Measurements from ENCODE around the gene BYSL. TPM values are rescaled to one million over a fixed set of nuclear protein-coding genes. Genes with fewer than 3 reads are reported as not detected.

BYSL gene
- total and polyA plus RNA-seq, 4 donors = 5.4 to 11.6 (median 8.6) TPM

DNA sequence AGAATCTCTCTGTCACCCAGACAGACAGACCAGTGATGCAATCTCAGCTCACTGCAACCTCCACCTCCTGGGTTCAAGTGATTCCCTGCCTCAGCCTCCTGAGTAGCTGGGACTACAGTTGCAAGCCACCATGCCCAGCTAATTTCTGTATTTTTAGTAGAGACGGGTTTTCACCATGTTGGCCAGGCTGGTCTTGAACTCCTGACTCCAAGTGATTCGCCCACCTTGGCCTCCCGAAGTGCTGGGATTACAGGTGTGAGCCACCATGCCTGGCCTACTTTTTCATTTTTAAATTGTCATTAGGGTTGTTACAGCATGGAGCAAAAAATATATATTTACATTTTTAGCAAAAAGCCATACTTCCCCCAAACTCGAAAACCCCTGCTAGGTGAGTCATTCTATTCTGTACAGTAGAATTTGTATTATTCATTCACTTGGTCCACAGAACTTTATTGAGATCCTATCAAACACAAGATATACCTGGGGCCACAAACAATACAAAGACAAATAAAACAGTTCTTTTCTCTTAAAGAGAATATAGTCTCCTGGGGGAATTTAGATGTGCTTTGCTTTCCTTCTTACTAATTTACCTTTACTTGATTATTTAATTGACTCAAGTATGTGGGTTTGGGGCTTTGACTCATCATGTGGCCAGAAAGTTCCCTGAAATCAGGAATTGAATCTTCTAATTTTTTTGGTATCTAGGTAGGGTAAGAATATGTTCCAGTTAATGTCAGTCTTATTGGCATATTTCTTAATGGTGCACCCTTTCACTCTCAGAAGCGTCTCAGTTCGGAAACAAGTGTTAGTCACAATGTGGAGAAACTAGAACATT is 36.9 kb downstream of the BYSL start:
- 93% methylated on average over 6 of the region's 6 CpGs for WGBS
- Histone ChIP-seq H3K36me3 (ENCODE audit: control insufficient read depth in 4 of 4, insufficient read depth in 3 of 4, low read depth in 1 of 4, low read length in 3 of 4) (no peaks in the 10 kb centered on the region), H3K27me3 (ENCODE audit: control insufficient read depth in 4 of 4, insufficient read depth in 4 of 4, low read length in 3 of 4) (no peaks in the 10 kb centered on the region), H3K4me3 (ENCODE audit: low read depth in 1 of 3, low read length in 3 of 3) (no peak overlapping the region), H3K9me3 (ENCODE audit: control insufficient read depth in 4 of 4, low read length in 3 of 4) (no peaks in the 10 kb centered on the region), H3K27ac (ENCODE audit: low read depth in 1 of 2, low read length in 2 of 2) (no peak overlapping the region), H3K4me1 (ENCODE audit: control insufficient read depth in 4 of 4, insufficient read depth in 4 of 4, low read length in 3 of 4) (no peaks in the 10 kb centered on the region), H3K9ac (ENCODE audit: low read depth in 1 of 2, low read length in 2 of 2) (no peak overlapping the region)
- no peak for TF ChIP-seq JUND (IDR thresholded peaks at IDR 0.05)
- TF ChIP-seq SP1 (IDR thresholded peaks at IDR 0.05) = no peak
- no peak for TF ChIP-seq YY1 (IDR thresholded peaks at IDR 0.05)
- no peak for TF ChIP-seq TAF1 (conservative IDR thresholded peaks at IDR 0.05)
- no peak for TF ChIP-seq HNF4A (conservative IDR thresholded peaks at IDR 0.05)
- TF ChIP-seq FOXA1 (IDR thresholded peaks at IDR 0.05) = no peak
- TF ChIP-seq HNF4G (IDR thresholded peaks at IDR 0.05) = no peak
- TF ChIP-seq RAD21 (IDR thresholded peaks at IDR 0.05) = no peak
- TF ChIP-seq REST (IDR thresholded peaks at IDR 0.05) = no peak
- no peak for TF ChIP-seq RXRA (IDR thresholded peaks at IDR 0.05)
- TF ChIP-seq, protein P1, sequence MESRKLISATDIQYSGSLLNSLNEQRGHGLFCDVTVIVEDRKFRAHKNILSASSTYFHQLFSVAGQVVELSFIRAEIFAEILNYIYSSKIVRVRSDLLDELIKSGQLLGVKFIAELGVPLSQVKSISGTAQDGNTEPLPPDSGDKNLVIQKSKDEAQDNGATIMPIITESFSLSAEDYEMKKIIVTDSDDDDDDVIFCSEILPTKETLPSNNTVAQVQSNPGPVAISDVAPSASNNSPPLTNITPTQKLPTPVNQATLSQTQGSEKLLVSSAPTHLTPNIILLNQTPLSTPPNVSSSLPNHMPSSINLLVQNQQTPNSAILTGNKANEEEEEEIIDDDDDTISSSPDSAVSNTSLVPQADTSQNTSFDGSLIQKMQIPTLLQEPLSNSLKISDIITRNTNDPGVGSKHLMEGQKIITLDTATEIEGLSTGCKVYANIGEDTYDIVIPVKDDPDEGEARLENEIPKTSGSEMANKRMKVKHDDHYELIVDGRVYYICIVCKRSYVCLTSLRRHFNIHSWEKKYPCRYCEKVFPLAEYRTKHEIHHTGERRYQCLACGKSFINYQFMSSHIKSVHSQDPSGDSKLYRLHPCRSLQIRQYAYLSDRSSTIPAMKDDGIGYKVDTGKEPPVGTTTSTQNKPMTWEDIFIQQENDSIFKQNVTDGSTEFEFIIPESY (IDR thresholded peaks at IDR 0.05) = no peak
- TF ChIP-seq, protein P2, sequence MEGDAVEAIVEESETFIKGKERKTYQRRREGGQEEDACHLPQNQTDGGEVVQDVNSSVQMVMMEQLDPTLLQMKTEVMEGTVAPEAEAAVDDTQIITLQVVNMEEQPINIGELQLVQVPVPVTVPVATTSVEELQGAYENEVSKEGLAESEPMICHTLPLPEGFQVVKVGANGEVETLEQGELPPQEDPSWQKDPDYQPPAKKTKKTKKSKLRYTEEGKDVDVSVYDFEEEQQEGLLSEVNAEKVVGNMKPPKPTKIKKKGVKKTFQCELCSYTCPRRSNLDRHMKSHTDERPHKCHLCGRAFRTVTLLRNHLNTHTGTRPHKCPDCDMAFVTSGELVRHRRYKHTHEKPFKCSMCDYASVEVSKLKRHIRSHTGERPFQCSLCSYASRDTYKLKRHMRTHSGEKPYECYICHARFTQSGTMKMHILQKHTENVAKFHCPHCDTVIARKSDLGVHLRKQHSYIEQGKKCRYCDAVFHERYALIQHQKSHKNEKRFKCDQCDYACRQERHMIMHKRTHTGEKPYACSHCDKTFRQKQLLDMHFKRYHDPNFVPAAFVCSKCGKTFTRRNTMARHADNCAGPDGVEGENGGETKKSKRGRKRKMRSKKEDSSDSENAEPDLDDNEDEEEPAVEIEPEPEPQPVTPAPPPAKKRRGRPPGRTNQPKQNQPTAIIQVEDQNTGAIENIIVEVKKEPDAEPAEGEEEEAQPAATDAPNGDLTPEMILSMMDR (IDR thresholded peaks at IDR 0.05; ENCODE audit: low read depth, low read length, missing input control) = no peak
- no peak for TF ChIP-seq ATF3 (IDR thresholded peaks at IDR 0.05)
- no peak for TF ChIP-seq EGR1 (IDR thresholded peaks at IDR 0.05; ENCODE audit: low read depth in 2 of 2)
- DNase-seq (ENCODE audit: low spot score) = no peak

DNA sequence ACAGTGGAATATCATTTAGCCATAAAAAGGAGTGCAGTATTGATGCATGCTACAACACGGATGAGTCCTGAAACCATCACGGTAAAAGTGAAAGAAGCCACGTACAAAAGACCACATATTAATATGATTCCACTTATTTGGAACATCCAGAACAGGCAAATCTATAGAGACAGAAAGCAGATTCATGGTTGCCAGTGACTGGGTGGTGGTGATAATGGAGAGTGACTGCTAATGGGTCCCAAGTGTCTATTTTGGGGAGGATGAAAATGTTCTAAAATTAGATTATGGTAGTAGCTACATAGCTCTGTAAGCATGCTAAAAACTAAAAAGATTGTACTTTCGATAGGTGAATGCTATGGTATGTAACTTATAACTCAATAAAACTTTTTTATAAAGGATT is 38.7 kb downstream of the BYSL start:
- WGBS = 93% methylated on average over 4 of the region's 4 CpGs
- no peak overlapping the region for H3K4me3 ChIP-seq (ENCODE audit: low read depth in 1 of 3, low read length in 3 of 3)
- H3K4me1 ChIP-seq (ENCODE audit: control insufficient read depth in 4 of 4, insufficient read depth in 4 of 4, low read length in 3 of 4) = no peaks in the 10 kb centered on the region
- H3K27me3 ChIP-seq (ENCODE audit: control insufficient read depth in 4 of 4, insufficient read depth in 4 of 4, low read length in 3 of 4) = no peaks in the 10 kb centered on the region
- H3K9ac ChIP-seq (ENCODE audit: low read depth in 1 of 2, low read length in 2 of 2) = no peak overlapping the region
- H3K9me3 ChIP-seq (ENCODE audit: control insufficient read depth in 4 of 4, low read length in 3 of 4) = no peaks in the 10 kb centered on the region
- H3K27ac ChIP-seq (ENCODE audit: low read depth in 1 of 2, low read length in 2 of 2) = no peak overlapping the region
- H3K36me3 ChIP-seq (ENCODE audit: control insufficient read depth in 4 of 4, insufficient read depth in 3 of 4, low read depth in 1 of 4, low read length in 3 of 4) = no peaks in the 10 kb centered on the region
- no peak for DNase-seq (ENCODE audit: low spot score)
- no peak for TF ChIP-seq YY1 (IDR thresholded peaks at IDR 0.05)
- no peak for TF ChIP-seq TAF1 (conservative IDR thresholded peaks at IDR 0.05)
- TF ChIP-seq MAX (IDR thresholded peaks at IDR 0.05) = no peak
- no peak for TF ChIP-seq GABPA (IDR thresholded peaks at IDR 0.05 in 1 of 2, conservative IDR thresholded peaks at IDR 0.05 in 1 of 2)
- TF ChIP-seq HNF4A (conservative IDR thresholded peaks at IDR 0.05) = no peak
- TF ChIP-seq SP1 (IDR thresholded peaks at IDR 0.05) = no peak
- no peak for TF ChIP-seq RAD21 (IDR thresholded peaks at IDR 0.05)
- TF ChIP-seq, protein P2 (IDR thresholded peaks at IDR 0.05; ENCODE audit: low read depth, low read length, missing input control) = no peak
- no peak for TF ChIP-seq ATF3 (IDR thresholded peaks at IDR 0.05)
- TF ChIP-seq FOXA1 (IDR thresholded peaks at IDR 0.05) = no peak
- TF ChIP-seq NR2F2 (IDR thresholded peaks at IDR 0.05) = no peak

Data from liver (tissue), 9 donors.